GM21515 (cell line): Measurements from ENCODE around the gene TBC1D22B.
A peak's percentile ranks its signal among the peaks of the same experiment; 100 is the strongest.

Experiments used
- ATAC-seq: cut with Tn5 transposase; IDR thresholded peaks from one replicate; pipeline ENCODE4 v1.9.1; 2021; ENCODE audit not compliant: unreplicated experiment

The TBC1D22B gene, protein sequence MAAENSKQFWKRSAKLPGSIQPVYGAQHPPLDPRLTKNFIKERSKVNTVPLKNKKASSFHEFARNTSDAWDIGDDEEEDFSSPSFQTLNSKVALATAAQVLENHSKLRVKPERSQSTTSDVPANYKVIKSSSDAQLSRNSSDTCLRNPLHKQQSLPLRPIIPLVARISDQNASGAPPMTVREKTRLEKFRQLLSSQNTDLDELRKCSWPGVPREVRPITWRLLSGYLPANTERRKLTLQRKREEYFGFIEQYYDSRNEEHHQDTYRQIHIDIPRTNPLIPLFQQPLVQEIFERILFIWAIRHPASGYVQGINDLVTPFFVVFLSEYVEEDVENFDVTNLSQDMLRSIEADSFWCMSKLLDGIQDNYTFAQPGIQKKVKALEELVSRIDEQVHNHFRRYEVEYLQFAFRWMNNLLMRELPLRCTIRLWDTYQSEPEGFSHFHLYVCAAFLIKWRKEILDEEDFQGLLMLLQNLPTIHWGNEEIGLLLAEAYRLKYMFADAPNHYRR

DNA sequence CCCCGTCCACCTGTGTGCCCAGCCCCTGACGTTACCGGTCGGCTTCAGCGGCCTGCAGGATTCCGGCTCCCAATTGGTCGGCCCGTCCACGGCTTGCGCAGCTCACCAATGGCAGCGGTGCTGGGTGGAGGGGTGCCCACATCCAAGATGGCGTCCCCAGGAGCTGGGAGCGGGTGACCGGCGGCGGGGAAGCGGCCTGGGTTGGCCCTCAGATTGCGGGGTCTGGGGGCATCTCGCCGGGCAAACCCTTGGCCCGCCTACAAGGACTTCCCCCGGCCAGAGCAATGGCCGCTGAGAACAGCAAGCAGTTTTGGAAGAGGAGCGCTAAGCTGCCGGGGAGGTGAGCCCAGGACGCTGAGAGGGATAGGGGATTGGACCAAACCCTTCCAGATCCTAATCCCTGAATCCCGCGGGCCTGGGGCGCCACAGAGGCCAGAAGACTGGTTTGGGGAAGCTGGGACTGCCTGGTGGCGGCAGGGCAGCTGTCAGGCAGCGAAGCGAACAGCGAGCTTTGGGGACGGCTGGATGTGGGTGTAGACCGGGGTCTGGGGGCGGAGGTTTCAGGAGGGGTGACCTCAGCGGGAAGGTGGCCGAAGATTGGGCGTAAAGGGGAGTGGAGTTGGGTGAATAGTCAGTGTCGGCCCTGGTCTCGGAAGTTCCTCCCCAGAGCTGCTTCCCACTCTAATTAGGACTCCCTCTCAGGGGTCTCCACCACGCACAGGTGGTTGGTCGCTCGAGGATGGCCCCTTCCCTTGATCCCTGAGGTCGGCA lies at the start of gene TBC1D22B, which contains the start of gene TMEM217:
Gene TBC1D22B, plus strand, starts transcription at position 139 of the 771 bp plus-strand sequence. Its CDS starts 146 bp downstream, at position 285.
Gene TMEM217, minus strand, starts transcription at position 511 of the 771 bp plus-strand sequence. CDS start 39,114 bp downstream, outside the sequence.
- peak; percentile 93 for ATAC-seq

GRCh38 chr6:37207903-37208456 lies 49.6 kb upstream of the TBC1D22B start:
- ATAC-seq, result peak; percentile 65

GRCh38 chr6:37208793-37209192 lies 48.8 kb upstream of the TBC1D22B start:
- ATAC-seq, result no peak

DNA sequence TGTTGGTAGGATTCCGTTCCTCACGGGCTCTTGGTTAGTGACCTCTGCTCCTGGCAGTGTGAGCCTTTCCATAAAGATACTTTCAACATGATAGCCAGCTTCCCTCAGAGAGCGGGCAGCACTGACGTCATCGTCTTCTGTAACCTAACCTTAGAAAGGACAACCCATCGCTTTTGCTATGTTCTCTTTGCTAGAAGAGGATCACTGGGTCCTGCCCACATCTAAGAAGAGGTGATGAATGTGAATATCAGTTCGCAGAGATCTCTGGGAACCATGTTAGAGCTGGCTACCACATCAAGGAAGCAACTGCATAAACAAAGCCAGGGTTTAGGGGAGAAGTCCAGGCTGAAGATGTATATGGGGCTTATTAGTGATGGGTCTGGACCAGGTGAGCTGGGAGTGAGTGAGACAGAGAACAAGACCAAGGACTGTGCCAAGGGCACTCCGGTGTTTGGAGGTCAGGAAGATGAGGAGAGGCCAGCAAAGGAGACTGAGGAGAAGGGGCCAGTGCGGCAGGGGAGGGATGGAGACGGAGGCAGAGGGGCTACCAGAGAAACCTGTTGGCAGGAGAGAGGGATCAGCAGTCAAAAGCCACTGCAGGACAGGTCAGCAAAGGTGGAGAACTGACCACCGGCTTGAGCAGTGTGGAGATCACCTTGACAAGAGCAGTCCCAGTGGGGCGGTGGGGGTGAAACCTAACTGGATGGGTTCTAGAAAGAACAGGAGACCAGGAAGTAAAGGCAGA lies 47.9 kb upstream of the TBC1D22B start:
- ATAC-seq, result no peak

GRCh38 chr6:37210313-37210968 lies 47.1 kb upstream of the TBC1D22B start:
- ATAC-seq, result no peak

DNA sequence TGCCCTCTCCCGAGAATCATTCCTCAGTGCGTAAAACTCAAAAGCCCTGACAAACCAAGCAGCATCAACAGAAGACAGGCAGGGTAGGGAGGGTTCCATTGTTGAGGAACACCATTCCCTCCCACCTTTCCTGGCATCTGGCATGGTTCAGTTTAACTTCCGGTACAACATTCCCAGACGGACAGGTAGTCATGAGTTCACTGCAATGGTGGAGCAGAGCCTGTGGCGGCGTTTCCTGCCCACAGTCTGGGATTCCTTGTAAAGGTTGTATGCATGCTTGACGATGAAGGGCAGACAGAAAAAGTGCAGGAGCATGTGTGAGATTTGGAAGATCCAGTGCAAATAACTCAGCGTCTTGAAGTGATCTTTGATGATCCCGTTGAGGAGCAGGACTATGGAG lies 45.3 kb upstream of the TBC1D22B start:
- ATAC-seq, result no peak

- no peak for ATAC-seq
These were observed 39.5 kb upstream of the TBC1D22B start for GRCh38 chr6:37218061-37218460.

DNA sequence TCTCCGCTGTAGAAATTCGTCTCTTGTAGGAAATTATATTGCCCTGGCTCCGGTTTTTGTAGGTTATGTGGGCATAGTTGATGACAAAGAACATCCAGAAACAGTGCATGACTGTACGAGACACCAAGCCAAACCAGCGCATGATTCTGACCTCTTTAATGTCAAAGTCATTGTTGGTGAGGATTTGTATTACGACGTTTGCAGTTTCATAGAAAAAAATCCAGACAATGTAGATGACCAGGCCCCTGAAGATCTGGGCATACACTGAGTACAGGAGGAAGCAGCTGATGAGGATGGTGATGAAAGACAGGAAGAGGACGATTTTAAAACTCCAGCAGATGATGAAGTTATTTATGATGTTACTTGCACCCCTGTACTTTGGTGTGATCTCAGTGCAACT lies 39.1 kb upstream of the TBC1D22B start:
- no peak for ATAC-seq

- no peak for ATAC-seq
These were observed 35.9 kb upstream of the TBC1D22B start for GRCh38 chr6:37221585-37222124.

- peak; percentile 87 for ATAC-seq
These were observed 35.2 kb upstream of the TBC1D22B start for GRCh38 chr6:37222125-37222967.

- no peak for ATAC-seq
These were observed 34.6 kb upstream of the TBC1D22B start for GRCh38 chr6:37222992-37223391.

- ATAC-seq, result no peak
These were observed 32.0 kb upstream of the TBC1D22B start for GRCh38 chr6:37225350-37226169.

GRCh38 chr6:37230104-37230503 lies 27.5 kb upstream of the TBC1D22B start:
- no peak for ATAC-seq

DNA sequence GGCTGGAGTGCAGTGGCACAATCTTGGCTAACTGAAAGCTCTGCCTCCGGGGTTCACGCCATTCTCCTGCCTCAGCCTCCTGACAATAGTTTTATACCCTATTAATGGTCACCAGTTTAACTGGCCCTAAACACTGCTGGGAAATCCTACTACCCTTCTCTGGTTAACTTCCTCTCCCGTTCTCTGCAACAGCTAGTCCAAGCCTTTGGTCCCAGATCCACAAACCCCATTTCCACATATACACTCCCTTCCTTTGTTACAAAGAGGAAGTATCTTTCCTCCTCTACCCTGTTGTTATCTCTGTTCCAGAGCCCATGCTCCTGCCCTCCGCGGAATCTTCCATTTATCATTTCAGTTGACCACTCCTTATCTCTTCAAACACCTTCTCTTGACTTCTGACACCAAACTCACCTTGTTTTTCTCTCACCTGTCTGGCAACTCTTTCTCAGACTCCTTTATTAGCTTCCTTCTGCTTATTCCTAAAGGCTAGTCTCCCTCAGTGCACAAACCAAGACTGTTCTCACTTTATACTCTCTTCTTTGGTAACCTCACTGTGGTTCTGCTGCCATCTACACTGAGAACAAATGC lies 25.0 kb upstream of the TBC1D22B start:
- no peak for ATAC-seq

GRCh38 chr6:37233541-37233940 lies 24.0 kb upstream of the TBC1D22B start:
- no peak for ATAC-seq

GRCh38 chr6:37236921-37237320 lies 20.7 kb upstream of the TBC1D22B start:
- no peak for ATAC-seq

GRCh38 chr6:37237789-37238188 lies 19.8 kb upstream of the TBC1D22B start:
- no peak for ATAC-seq

DNA sequence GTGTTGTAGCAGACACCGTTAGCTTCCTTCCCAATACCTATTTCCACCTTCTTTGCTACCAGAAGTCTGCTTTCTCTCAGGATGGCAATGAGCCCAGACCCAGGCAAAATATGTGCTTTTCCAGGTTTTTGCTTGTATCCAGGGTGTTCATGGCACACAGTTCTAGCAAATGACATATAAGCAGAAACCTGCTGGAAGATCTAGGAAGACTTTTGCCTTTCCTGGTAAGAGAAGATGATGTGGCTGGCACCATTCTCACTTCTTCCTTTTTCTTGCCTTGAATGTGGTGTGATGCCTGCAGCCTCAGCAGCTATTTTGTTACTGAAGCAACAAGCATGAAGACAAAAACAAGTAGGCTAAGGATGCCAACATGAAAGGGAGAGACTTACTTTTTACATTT lies 19.2 kb upstream of the TBC1D22B start:
- ATAC-seq, result no peak
